K562 (cell line): ENCODE measurements around the gene RTL10. TPM values are rescaled to one million over a fixed set of nuclear protein-coding genes. Genes with fewer than 3 reads are reported as not detected.

Experiments
- FOXA3 ChIP-seq, 2 experiments: fragments of 450-650 bp in 1 of 2; sonication (generic) in 1 of 2; formaldehyde crosslinking; IDR thresholded peaks in 1 of 2; conservative IDR thresholded peaks in 1 of 2; 2 replicates each; pipeline versions ENCODE4 v1.4.0 to v1.8.0; 2020 to 2022; ENCODE audit warnings: mild to moderate bottlenecking in 2 of 2, missing genetic modification reagents in 1 of 2
- KLF13 ChIP-seq: fragments of 450-650 bp; IDR thresholded peaks from 2 replicates; pipeline ENCODE4 v1.6.1; 2016; ENCODE audit warnings: missing genetic modification characterization, low read depth, mild to moderate bottlenecking, missing compliant biosample characterization, moderate library complexity, borderline replicate concordance
- MAFK ChIP-seq: IDR thresholded peaks from 2 replicates; pipeline ENCODE4 v1.6.1; 2011; ENCODE audit warnings: low read length, improper control_type of control experiment
- STAT5B ChIP-seq: fragments of 250-450 bp; sonication (Bioruptor Pico); IDR thresholded peaks from 2 replicates; pipeline ENCODE4 v1.8.0; 2021; ENCODE audit warnings: mild to moderate bottlenecking, inconsistent platforms
- ZBED1 ChIP-seq: IDR thresholded peaks from 2 replicates; pipeline ENCODE4 v1.6.1; 2014
- ZC3H4 ChIP-seq: sonication (generic); formaldehyde crosslinking; IDR thresholded peaks from 2 replicates; pipeline ENCODE4 v1.9.0; 2021; ENCODE audit warnings: missing genetic modification reagents, borderline replicate concordance
- polyA plus RNA-seq, 8 experiments: library from polyadenylated mRNA; depleted of rRNA in 4 of 8; stranded (reverse) in 5 of 8; unstranded in 3 of 8; fragments of >200 nt; fragmentation: Nextera tagmentation in 2 of 8; fragmentation: Illumina TruSeq in 1 of 8; extraction: Ambion mirVana in 2 of 8; extraction: Trizol in 1 of 8; gene quantifications; 2 replicates each; pipeline versions ENCODE4 v1.2.1 to v1.2.3, GENCODE V29; 2011 to 2014; ENCODE audit warnings: inconsistent platforms in 1 of 8, missing spikeins in 1 of 8
- total RNA-seq, 7 experiments: library from RNA; depleted of rRNA in 6 of 7; stranded (reverse); fragments of >200 nt in 6 of 7; fragmentation: Illumina TruSeq in 2 of 7; extraction: Trizol in 2 of 7; gene quantifications; 2 replicates each; pipeline versions ENCODE4 v1.2.1 to v1.2.3, GENCODE V29; 2011 to 2021; ENCODE audit warnings: low replicate concordance in 1 of 7
- TF ChIP-seq, protein P1 (sequence below): IDR thresholded peaks from 3 replicates; pipeline ENCODE4 v1.6.1; 2011; ENCODE audit warnings: borderline replicate concordance, mild to moderate bottlenecking, moderate library complexity; ENCODE audit not compliant: insufficient read length; ENCODE audit errors: extremely low read depth
- TF ChIP-seq, protein P2 (sequence below): sonication (generic); formaldehyde crosslinking; IDR thresholded peaks from 2 replicates; pipeline ENCODE4 v1.8.0; 2023; ENCODE audit warnings: missing genetic modification reagents, mild to moderate bottlenecking, borderline replicate concordance
- TF ChIP-seq, protein P3 (sequence below), 3 experiments: IDR thresholded peaks in 2 of 3; conservative IDR thresholded peaks in 1 of 3; 2 replicates each; pipeline ENCODE4 v1.5.1; 2011 to 2012; ENCODE audit warnings: low read length in 3 of 3, mild to moderate bottlenecking in 3 of 3, control low read depth in 2 of 3, improper control_type of control experiment in 1 of 3, inconsistent platforms in 1 of 3, low read depth in 1 of 3, mixed read lengths in 1 of 3, moderate library complexity in 1 of 3; ENCODE audit not compliant: insufficient read depth in 2 of 3

RTL10 gene
- total and polyA plus RNA-seq, 9 of the 15 experiments (the other 6 are each of a cell fraction or from before 2014, with no cell fraction given) = 19.8 to 75.5 (median 32.5) TPM

DNA sequence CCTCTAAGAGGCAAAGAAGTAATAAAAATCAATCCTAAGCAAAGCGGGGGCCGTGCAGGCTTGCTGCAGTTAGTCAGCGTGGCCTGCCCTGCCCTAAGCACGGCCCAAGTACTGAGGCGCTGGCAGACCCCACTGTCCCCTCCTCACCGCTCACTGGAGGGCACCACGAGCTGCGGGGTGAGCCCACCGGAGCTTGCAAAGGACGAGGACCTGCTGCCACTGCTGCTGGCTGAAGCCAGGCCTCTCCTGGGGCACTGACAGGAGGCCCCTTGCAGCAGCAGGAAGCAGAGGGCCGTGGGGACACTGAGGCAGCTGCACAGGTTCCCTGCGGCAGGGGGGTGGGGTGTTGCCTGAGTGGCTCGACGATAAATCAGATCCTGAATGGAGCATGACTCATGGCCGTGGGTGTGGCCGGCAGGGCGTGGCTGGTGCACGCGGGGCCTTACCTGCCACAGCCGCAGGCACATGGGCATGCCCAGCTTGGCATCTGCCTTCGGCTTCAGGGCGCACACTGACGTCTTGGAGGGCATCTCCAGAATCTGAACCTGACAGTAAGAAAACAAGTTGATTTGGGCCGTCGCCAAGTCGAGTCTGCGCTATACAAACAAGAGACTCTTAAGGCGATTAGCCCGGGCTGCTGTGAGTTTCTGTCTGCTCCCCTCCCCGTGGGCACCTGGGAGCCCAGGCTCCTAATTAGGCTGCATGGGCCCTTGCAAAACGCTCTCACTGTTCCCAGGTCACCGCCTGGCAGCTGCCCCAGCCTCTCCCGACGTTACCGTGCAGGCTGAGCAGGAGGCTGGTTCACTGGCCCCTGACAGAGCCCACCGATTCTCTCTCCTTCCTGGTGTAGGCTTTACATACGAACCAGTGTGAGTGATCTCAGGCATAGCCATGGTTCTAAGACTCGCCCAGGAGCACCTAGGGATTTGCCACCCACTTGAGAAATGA is 48.2 kb downstream of the RTL10 start (continued):
- TF ChIP-seq, protein P1, sequence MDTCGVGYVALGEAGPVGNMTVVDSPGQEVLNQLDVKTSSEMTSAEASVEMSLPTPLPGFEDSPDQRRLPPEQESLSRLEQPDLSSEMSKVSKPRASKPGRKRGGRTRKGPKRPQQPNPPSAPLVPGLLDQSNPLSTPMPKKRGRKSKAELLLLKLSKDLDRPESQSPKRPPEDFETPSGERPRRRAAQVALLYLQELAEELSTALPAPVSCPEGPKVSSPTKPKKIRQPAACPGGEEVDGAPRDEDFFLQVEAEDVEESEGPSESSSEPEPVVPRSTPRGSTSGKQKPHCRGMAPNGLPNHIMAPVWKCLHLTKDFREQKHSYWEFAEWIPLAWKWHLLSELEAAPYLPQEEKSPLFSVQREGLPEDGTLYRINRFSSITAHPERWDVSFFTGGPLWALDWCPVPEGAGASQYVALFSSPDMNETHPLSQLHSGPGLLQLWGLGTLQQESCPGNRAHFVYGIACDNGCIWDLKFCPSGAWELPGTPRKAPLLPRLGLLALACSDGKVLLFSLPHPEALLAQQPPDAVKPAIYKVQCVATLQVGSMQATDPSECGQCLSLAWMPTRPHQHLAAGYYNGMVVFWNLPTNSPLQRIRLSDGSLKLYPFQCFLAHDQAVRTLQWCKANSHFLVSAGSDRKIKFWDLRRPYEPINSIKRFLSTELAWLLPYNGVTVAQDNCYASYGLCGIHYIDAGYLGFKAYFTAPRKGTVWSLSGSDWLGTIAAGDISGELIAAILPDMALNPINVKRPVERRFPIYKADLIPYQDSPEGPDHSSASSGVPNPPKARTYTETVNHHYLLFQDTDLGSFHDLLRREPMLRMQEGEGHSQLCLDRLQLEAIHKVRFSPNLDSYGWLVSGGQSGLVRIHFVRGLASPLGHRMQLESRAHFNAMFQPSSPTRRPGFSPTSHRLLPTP = no peak
- TF ChIP-seq KLF13 = peak; percentile 99
- peak; percentile 91; the same call in 1 of the 2 replicates for TF ChIP-seq ZBED1
- TF ChIP-seq, protein P2, sequence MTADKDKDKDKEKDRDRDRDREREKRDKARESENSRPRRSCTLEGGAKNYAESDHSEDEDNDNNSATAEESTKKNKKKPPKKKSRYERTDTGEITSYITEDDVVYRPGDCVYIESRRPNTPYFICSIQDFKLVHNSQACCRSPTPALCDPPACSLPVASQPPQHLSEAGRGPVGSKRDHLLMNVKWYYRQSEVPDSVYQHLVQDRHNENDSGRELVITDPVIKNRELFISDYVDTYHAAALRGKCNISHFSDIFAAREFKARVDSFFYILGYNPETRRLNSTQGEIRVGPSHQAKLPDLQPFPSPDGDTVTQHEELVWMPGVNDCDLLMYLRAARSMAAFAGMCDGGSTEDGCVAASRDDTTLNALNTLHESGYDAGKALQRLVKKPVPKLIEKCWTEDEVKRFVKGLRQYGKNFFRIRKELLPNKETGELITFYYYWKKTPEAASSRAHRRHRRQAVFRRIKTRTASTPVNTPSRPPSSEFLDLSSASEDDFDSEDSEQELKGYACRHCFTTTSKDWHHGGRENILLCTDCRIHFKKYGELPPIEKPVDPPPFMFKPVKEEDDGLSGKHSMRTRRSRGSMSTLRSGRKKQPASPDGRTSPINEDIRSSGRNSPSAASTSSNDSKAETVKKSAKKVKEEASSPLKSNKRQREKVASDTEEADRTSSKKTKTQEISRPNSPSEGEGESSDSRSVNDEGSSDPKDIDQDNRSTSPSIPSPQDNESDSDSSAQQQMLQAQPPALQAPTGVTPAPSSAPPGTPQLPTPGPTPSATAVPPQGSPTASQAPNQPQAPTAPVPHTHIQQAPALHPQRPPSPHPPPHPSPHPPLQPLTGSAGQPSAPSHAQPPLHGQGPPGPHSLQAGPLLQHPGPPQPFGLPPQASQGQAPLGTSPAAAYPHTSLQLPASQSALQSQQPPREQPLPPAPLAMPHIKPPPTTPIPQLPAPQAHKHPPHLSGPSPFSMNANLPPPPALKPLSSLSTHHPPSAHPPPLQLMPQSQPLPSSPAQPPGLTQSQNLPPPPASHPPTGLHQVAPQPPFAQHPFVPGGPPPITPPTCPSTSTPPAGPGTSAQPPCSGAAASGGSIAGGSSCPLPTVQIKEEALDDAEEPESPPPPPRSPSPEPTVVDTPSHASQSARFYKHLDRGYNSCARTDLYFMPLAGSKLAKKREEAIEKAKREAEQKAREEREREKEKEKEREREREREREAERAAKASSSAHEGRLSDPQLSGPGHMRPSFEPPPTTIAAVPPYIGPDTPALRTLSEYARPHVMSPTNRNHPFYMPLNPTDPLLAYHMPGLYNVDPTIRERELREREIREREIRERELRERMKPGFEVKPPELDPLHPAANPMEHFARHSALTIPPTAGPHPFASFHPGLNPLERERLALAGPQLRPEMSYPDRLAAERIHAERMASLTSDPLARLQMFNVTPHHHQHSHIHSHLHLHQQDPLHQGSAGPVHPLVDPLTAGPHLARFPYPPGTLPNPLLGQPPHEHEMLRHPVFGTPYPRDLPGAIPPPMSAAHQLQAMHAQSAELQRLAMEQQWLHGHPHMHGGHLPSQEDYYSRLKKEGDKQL (CRISPR knock-in tag) = no peak
- TF ChIP-seq STAT5B (CRISPR knock-in tag) = no peak
- TF ChIP-seq MAFK = peak; percentile 51; the same call in 1 of the 2 replicates
- TF ChIP-seq FOXA3 (CRISPR knock-in tag; conservative IDR thresholded peaks at IDR 0.05 in 1 of 2, IDR thresholded peaks at IDR 0.05 in 1 of 2) = no peak; a peak in 1 of 4 replicates
- TF ChIP-seq, protein P3, sequence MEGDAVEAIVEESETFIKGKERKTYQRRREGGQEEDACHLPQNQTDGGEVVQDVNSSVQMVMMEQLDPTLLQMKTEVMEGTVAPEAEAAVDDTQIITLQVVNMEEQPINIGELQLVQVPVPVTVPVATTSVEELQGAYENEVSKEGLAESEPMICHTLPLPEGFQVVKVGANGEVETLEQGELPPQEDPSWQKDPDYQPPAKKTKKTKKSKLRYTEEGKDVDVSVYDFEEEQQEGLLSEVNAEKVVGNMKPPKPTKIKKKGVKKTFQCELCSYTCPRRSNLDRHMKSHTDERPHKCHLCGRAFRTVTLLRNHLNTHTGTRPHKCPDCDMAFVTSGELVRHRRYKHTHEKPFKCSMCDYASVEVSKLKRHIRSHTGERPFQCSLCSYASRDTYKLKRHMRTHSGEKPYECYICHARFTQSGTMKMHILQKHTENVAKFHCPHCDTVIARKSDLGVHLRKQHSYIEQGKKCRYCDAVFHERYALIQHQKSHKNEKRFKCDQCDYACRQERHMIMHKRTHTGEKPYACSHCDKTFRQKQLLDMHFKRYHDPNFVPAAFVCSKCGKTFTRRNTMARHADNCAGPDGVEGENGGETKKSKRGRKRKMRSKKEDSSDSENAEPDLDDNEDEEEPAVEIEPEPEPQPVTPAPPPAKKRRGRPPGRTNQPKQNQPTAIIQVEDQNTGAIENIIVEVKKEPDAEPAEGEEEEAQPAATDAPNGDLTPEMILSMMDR (IDR thresholded peaks at IDR 0.05 in 2 of 3, conservative IDR thresholded peaks at IDR 0.05 in 1 of 3; ENCODE audit: insufficient read depth in 2 of 3, low read depth in 1 of 3, low read length in 3 of 3) = no peak; a peak in 1 of 6 replicates
- no peak for TF ChIP-seq ZC3H4
